H1 (cell line): Measurements from ENCODE around the gene CD84. TPM values are rescaled to one million over a fixed set of nuclear protein-coding genes. Genes with fewer than 3 reads are reported as not detected.

Experiments
- CHD1 ChIP-seq: IDR thresholded peaks from 2 replicates; pipeline ENCODE4 v1.6.1; 2012; ENCODE audit warnings: low read depth, low read length, improper control_type of control experiment
- CTBP2 ChIP-seq: IDR thresholded peaks from 2 replicates; pipeline ENCODE4 v1.7.0; 2011; ENCODE audit warnings: borderline replicate concordance, mild to moderate bottlenecking, moderate library complexity, mixed read lengths, low read length; ENCODE audit not compliant: insufficient read depth, insufficient read length
- JUND ChIP-seq: IDR thresholded peaks from 2 replicates; pipeline ENCODE4 v1.6.1; 2011; ENCODE audit warnings: mild to moderate bottlenecking, improper control_type of control experiment, low read length
- NANOG ChIP-seq: IDR thresholded peaks from 2 replicates; pipeline ENCODE4 v1.6.1; 2011; ENCODE audit warnings: low read length, low read depth, mild to moderate bottlenecking, inconsistent platforms; ENCODE audit not compliant: insufficient read depth, poor library complexity, severe bottlenecking
- SIN3A ChIP-seq, 2 experiments: IDR thresholded peaks in 1 of 2; conservative IDR thresholded peaks in 1 of 2; 2 replicates each; pipeline ENCODE4 v1.6.1; 2011 to 2012; ENCODE audit warnings: low read length in 2 of 2, improper control_type of control experiment in 1 of 2, low read depth in 1 of 2, mild to moderate bottlenecking in 1 of 2
- SRF ChIP-seq: IDR thresholded peaks from 2 replicates; pipeline ENCODE4 v1.6.1; 2011; ENCODE audit warnings: mild to moderate bottlenecking, low read depth, low read length, moderate library complexity
- TEAD4 ChIP-seq: IDR thresholded peaks from 2 replicates; pipeline ENCODE4 v1.6.1; 2012; ENCODE audit warnings: low read depth, low read length, inconsistent platforms, mixed read lengths
- ZNF274 ChIP-seq: IDR thresholded peaks from 2 replicates; pipeline ENCODE4 v1.7.0; 2012; ENCODE audit warnings: low read length, borderline replicate concordance; ENCODE audit errors: extremely low read depth
- polyA plus RNA-seq, 7 experiments: library from polyadenylated mRNA; depleted of rRNA in 3 of 7; stranded (reverse) in 5 of 7; unstranded in 2 of 7; fragments of >200 nt in 5 of 7; fragments of 200-250 nt in 2 of 7; gene quantifications; 1 replicate in 5 of 7; 2 replicates in 1 of 7; 4 replicates in 1 of 7; pipeline versions ENCODE4 v1.2.1 to v1.2.3, GENCODE V29; 2011 to 2013; ENCODE audit warnings: missing spikeins in 2 of 7, mixed read lengths in 2 of 7
- total RNA-seq: library from RNA; stranded (reverse); fragmentation: NEBNext Ultra II Directional; extraction: Animal tissue kit (Norgen Biotek cat#: 25700); gene quantifications from 2 replicates; pipeline ENCODE4 v1.2.1, GENCODE V29; 2021
- TF ChIP-seq, protein P1 (sequence below): fragments of 300-600 bp; sonication (generic); IDR thresholded peaks from 2 replicates; pipeline ENCODE4 v1.7.1; 2012; ENCODE audit warnings: low read length, moderate library complexity, mild to moderate bottlenecking, inconsistent platforms; ENCODE audit not compliant: insufficient replicate concordance

Gene CD84
- total and polyA plus RNA-seq, 2 of the 8 experiments (the other 6 are each of a cell fraction or from before 2014, with no cell fraction given) = not detected

DNA sequence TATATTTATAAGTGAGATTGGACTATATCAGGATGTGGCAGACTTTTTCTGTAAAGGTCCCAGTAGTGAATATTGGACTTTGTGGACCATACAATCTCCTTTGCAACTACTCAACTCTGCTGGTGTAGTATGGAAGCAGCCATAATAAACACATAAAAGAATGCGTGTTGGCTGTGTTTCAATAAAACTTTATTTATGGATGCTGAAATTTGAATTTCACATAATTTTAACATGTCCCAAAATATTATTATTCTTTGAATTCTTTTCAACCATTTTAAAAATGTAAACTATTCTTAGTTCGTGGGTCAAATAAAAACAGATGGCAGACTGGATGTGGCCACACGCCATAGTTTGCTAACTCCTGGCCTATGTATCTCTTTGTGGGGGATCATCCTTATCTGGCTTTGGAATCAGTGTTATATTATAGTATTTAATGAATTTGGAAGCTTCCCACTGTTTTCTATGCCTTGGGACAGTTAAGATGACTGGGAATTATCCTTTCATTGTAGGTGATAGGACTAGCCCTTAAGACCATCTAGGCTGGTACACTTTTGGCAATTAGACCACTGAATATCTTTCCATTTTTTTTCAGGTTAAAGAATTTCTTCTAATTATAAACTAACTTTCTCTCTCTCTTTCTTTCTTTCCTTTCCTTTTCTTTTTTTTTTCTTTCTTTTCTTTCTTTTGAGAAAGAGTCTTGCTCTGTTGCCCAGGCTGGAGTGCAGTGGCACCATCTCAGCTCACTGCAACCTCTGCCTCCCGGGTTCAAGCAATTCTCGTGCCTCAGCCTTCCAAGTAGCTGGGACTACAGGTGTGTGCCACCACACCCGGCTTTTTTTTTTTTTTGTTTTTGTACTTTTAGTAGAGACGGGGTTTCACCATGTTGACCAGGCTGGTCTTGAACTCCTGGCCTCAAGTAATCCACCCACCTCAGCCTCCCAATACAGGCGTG, 41.3 kb downstream of the CD84 start (continued):
- TF ChIP-seq, protein P1, sequence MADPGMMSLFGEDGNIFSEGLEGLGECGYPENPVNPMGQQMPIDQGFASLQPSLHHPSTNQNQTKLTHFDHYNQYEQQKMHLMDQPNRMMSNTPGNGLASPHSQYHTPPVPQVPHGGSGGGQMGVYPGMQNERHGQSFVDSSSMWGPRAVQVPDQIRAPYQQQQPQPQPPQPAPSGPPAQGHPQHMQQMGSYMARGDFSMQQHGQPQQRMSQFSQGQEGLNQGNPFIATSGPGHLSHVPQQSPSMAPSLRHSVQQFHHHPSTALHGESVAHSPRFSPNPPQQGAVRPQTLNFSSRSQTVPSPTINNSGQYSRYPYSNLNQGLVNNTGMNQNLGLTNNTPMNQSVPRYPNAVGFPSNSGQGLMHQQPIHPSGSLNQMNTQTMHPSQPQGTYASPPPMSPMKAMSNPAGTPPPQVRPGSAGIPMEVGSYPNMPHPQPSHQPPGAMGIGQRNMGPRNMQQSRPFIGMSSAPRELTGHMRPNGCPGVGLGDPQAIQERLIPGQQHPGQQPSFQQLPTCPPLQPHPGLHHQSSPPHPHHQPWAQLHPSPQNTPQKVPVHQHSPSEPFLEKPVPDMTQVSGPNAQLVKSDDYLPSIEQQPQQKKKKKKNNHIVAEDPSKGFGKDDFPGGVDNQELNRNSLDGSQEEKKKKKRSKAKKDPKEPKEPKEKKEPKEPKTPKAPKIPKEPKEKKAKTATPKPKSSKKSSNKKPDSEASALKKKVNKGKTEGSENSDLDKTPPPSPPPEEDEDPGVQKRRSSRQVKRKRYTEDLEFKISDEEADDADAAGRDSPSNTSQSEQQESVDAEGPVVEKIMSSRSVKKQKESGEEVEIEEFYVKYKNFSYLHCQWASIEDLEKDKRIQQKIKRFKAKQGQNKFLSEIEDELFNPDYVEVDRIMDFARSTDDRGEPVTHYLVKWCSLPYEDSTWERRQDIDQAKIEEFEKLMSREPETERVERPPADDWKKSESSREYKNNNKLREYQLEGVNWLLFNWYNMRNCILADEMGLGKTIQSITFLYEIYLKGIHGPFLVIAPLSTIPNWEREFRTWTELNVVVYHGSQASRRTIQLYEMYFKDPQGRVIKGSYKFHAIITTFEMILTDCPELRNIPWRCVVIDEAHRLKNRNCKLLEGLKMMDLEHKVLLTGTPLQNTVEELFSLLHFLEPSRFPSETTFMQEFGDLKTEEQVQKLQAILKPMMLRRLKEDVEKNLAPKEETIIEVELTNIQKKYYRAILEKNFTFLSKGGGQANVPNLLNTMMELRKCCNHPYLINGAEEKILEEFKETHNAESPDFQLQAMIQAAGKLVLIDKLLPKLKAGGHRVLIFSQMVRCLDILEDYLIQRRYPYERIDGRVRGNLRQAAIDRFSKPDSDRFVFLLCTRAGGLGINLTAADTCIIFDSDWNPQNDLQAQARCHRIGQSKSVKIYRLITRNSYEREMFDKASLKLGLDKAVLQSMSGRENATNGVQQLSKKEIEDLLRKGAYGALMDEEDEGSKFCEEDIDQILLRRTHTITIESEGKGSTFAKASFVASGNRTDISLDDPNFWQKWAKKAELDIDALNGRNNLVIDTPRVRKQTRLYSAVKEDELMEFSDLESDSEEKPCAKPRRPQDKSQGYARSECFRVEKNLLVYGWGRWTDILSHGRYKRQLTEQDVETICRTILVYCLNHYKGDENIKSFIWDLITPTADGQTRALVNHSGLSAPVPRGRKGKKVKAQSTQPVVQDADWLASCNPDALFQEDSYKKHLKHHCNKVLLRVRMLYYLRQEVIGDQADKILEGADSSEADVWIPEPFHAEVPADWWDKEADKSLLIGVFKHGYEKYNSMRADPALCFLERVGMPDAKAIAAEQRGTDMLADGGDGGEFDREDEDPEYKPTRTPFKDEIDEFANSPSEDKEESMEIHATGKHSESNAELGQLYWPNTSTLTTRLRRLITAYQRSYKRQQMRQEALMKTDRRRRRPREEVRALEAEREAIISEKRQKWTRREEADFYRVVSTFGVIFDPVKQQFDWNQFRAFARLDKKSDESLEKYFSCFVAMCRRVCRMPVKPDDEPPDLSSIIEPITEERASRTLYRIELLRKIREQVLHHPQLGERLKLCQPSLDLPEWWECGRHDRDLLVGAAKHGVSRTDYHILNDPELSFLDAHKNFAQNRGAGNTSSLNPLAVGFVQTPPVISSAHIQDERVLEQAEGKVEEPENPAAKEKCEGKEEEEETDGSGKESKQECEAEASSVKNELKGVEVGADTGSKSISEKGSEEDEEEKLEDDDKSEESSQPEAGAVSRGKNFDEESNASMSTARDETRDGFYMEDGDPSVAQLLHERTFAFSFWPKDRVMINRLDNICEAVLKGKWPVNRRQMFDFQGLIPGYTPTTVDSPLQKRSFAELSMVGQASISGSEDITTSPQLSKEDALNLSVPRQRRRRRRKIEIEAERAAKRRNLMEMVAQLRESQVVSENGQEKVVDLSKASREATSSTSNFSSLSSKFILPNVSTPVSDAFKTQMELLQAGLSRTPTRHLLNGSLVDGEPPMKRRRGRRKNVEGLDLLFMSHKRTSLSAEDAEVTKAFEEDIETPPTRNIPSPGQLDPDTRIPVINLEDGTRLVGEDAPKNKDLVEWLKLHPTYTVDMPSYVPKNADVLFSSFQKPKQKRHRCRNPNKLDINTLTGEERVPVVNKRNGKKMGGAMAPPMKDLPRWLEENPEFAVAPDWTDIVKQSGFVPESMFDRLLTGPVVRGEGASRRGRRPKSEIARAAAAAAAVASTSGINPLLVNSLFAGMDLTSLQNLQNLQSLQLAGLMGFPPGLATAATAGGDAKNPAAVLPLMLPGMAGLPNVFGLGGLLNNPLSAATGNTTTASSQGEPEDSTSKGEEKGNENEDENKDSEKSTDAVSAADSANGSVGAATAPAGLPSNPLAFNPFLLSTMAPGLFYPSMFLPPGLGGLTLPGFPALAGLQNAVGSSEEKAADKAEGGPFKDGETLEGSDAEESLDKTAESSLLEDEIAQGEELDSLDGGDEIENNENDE = no peak
- TF ChIP-seq CHD1 = no peak
- TF ChIP-seq TEAD4 = no peak
- TF ChIP-seq SIN3A (conservative IDR thresholded peaks at IDR 0.05 in 1 of 2, IDR thresholded peaks at IDR 0.05 in 1 of 2; ENCODE audit: low read depth in 1 of 2, low read length in 2 of 2) = no peak
- TF ChIP-seq ZNF274 = no peak
- no peak for TF ChIP-seq NANOG
- TF ChIP-seq SRF = no peak
- no peak for TF ChIP-seq CTBP2
- TF ChIP-seq JUND = no peak
